ENCODE data around the gene SYT17.

GRCh38 chr16:19210968-19211367, 42.9 kb downstream of the SYT17 start:
- TF ChIP-seq CTCF (conservative IDR thresholded peaks at IDR 0.05): no peak
- TF ChIP-seq EZH2 (IDR thresholded peaks at IDR 0.05; ENCODE audit: low read depth): no peak

All from PC-9 (cell line).